SH-SY5Y (cell line): ENCODE measurements around the gene KDM5B.

Source experiments
- GATA2 ChIP-seq: IDR thresholded peaks from 2 replicates; pipeline ENCODE4 v1.6.1; 2011; ENCODE audit warnings: mild to moderate bottlenecking, low read depth, low read length
- GATA3 ChIP-seq: IDR thresholded peaks from 2 replicates; pipeline ENCODE4 v1.6.1; 2011; ENCODE audit warnings: low read depth, mild to moderate bottlenecking, low read length, moderate library complexity

GRCh38 chr1:202710070-202711045, 97.9 kb downstream of the KDM5B start, which contains the start of gene SYT2:
- no peak for TF ChIP-seq GATA2
- TF ChIP-seq GATA3, result no peak
